Measurements from ENCODE around the gene VGLL2. TPM values are rescaled to one million over a fixed set of nuclear protein-coding genes. Genes with fewer than 3 reads are reported as not detected.

VGLL2 gene
- total and polyA plus RNA-seq, 2 of the 13 experiments (the other 11 are each of a cell fraction or from before 2014, with no cell fraction given) = not detected

- in situ Hi-C loops (cut with HindIII; ENCODE audit: extremely low pct_ligation_motif_present, low pct_unique_long_range_greater_than_20kb) (no loop called here), intact Hi-C loops (cut with micrococcal nuclease; ENCODE audit: unreplicated experiment) (no loop called here)
- no peak overlapping the region for H3K4me3 ChIP-seq (replicated peaks in 1 of 3; ENCODE audit: insufficient read depth in 1 of 3, low read depth in 2 of 3, low read length in 3 of 3)
- no TSS peak for BruUV-seq (replicated peaks)
- DNase-seq (ENCODE audit: low spot score) = no peak
- TF ChIP-seq CENPX (CRISPR knock-in tag; IDR thresholded peaks at IDR 0.05) = no peak
- TF ChIP-seq NFE2L2 (IDR thresholded peaks at IDR 0.05; ENCODE audit: low read length) = no peak
- no peak for TF ChIP-seq RXRA (CRISPR knock-in tag; IDR thresholded peaks at IDR 0.05)
- ChIA-PET POLR2A (no interaction called here), CTCF (ENCODE audit: low intra/inter-chr PET ratio, low total read pairs) (no interaction called here)
- H3K4me2 ChIP-seq (ENCODE audit: low read depth, low read length) = no peak overlapping the region
- no peak overlapping the region for H2AFZ ChIP-seq (ENCODE audit: low read length)
- H3K9ac ChIP-seq (ENCODE audit: insufficient read depth, low read depth, low read length) = no peak overlapping the region
- H3K27ac ChIP-seq (ENCODE audit: extremely low read length, insufficient read depth, low read length) = no peak overlapping the region
- H3K9me3 ChIP-seq (ENCODE audit: low read length) = no peaks in the 10 kb centered on the region
- 14% methylated on average over 3 of the region's 3 CpGs for WGBS (ENCODE audit: low lambda C conversion rate)
- H3K27me3 ChIP-seq (ENCODE audit: control insufficient read depth in 1 of 2, insufficient read depth in 2 of 2, low read length in 2 of 2) = no peaks in the 10 kb centered on the region
- no peaks in the 10 kb centered on the region for H4K20me1 ChIP-seq (ENCODE audit: insufficient read depth, low read length)
- H3K36me3 ChIP-seq (replicated peaks in 1 of 2; ENCODE audit: control insufficient read depth in 1 of 2, insufficient read depth in 2 of 2, low read length in 2 of 2) = no peaks in the 10 kb centered on the region
- no peak for FAIRE-seq
- no peak for ATAC-seq
- H3K79me2 ChIP-seq (ENCODE audit: insufficient read depth, low read length) = no peaks in the 10 kb centered on the region
- H3K4me1 ChIP-seq (ENCODE audit: insufficient read depth, low read length) = no peaks in the 10 kb centered on the region
These were observed 33.6 kb downstream of the VGLL2 start for GRCh38 chr6:117298941-117299340.

DNA sequence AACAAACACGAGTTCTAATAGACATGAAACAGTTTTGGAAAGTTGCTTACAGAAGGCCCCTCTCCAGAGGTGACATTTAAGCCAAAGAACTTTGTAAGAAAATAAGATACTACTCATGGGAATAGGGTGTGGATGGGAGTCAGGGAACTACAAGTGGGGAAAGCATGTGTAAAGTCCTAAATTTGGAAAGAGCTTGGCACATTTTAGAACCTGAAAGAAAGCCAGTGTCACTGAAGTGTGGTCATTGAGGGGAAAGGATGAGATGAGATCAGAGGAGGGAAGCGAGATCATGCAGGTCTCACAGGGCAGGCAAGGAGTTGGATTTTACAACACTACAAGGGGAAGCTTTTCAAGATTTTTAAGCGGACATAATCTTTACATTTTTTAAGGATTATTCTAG lies 38.0 kb downstream of the VGLL2 start:
- ATAC-seq (no peak), FAIRE-seq (no peak), DNase-seq (ENCODE audit: low spot score) (no peak)
- no peaks in the 10 kb centered on the region; a peak in 1 of 5 replicates for H3K27me3 ChIP-seq (ENCODE audit: control insufficient read depth in 1 of 2, insufficient read depth in 2 of 2, low read length in 2 of 2)
- no peak overlapping the region for H3K27ac ChIP-seq (ENCODE audit: extremely low read length, insufficient read depth, low read length)
- ChIA-PET POLR2A (no interaction called here), CTCF (ENCODE audit: low intra/inter-chr PET ratio, low total read pairs) (no interaction called here)
- no peaks in the 10 kb centered on the region for H3K79me2 ChIP-seq (ENCODE audit: insufficient read depth, low read length)
- no peaks in the 10 kb centered on the region for H4K20me1 ChIP-seq (ENCODE audit: insufficient read depth, low read length)
- H3K4me1 ChIP-seq (ENCODE audit: insufficient read depth, low read length) = no peaks in the 10 kb centered on the region
- H3K4me3 ChIP-seq (replicated peaks in 1 of 3; ENCODE audit: insufficient read depth in 1 of 3, low read depth in 2 of 3, low read length in 3 of 3) = no peak overlapping the region
- no peak overlapping the region for H3K4me2 ChIP-seq (ENCODE audit: low read depth, low read length)
- H3K9me3 ChIP-seq (ENCODE audit: low read length) = no peaks in the 10 kb centered on the region
- H3K36me3 ChIP-seq (replicated peaks in 1 of 2; ENCODE audit: control insufficient read depth in 1 of 2, insufficient read depth in 2 of 2, low read length in 2 of 2) = no peaks in the 10 kb centered on the region
- WGBS (ENCODE audit: low lambda C conversion rate) = under 1% methylated on average over 3 of the region's 3 CpGs
- in situ Hi-C loops (cut with HindIII; ENCODE audit: extremely low pct_ligation_motif_present, low pct_unique_long_range_greater_than_20kb) = no loop called here
- intact Hi-C loops (cut with micrococcal nuclease; ENCODE audit: unreplicated experiment) = no loop called here
- TF ChIP-seq, protein P1, sequence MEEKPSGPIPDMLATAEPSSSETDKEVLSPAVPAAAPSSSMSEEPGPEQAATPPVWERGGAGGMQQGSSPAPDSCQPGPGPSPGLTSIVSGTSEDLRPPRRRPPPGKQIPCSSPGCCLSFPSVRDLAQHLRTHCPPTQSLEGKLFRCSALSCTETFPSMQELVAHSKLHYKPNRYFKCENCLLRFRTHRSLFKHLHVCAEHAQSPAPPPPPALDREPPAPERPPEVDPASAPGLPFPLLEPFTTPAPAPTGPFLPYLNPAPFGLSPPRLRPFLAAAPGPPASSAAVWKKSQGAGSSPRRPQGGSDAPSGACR (CRISPR knock-in tag; IDR thresholded peaks at IDR 0.05) = no peak
- no peak for TF ChIP-seq POLR2AphosphoS2 (IDR thresholded peaks at IDR 0.05; ENCODE audit: low read depth, low read length)
- no peak for TF ChIP-seq SALL2 (CRISPR knock-in tag; IDR thresholded peaks at IDR 0.05)
- no peak for TF ChIP-seq SIX1 (CRISPR knock-in tag; IDR thresholded peaks at IDR 0.05; ENCODE audit: borderline replicate concordance)
- no peak overlapping the region for H2AFZ ChIP-seq (ENCODE audit: low read length)
- no peak overlapping the region for H3K9ac ChIP-seq (ENCODE audit: insufficient read depth, low read depth, low read length)
- BruUV-seq (replicated peaks) = no TSS peak
